GM12875 (cell line): ENCODE results near the gene TPRKB.
"Not testable (repeated sequence)": the region's sequence is repeated elsewhere in the genome, so short reads cannot be mapped to it uniquely, and the experiment has no call there.

ENCODE experiments used
- H3K4me3 ChIP-seq: one replicate; pipeline ENCODE4 v1.5.1; 2011; ENCODE audit warnings: low read depth, low read length, control low read depth
- CTCF ChIP-seq: IDR thresholded peaks from 2 replicates; pipeline ENCODE4 v1.5.1; 2011; ENCODE audit warnings: low read depth, mild to moderate bottlenecking, control low read depth, inconsistent platforms, low read length, moderate library complexity, borderline replicate concordance; ENCODE audit not compliant: insufficient read depth

The TPRKB gene

GRCh38 chr2:73736378-73736777 lies 767 bp downstream of the TPRKB start:
- TF ChIP-seq CTCF, result no peak
- peak overlapping the region; percentile 74 for H3K4me3 ChIP-seq

DNA sequence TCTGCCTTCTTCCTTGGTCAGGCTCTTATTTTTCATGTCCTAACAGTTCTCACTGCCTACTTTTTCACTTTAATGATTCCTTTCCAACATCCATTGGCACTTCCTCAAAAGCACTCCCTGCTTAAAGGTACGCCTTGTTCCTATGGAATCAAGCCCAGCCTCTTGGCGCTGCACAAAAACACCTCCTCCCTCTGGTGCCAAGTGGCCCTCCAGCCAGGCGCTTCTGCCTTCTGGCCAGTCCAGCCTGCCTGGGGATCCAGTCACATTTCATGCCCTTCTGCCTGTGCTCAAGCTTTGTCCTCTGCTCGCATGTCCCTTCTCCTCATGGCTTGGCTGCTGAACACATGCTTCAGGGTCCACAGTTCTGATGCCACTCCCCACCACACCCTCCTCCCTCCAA lies 6.3 kb downstream of the TPRKB start:
- TF ChIP-seq CTCF, result no peak
- H3K4me3 ChIP-seq, result no peak overlapping the region

DNA sequence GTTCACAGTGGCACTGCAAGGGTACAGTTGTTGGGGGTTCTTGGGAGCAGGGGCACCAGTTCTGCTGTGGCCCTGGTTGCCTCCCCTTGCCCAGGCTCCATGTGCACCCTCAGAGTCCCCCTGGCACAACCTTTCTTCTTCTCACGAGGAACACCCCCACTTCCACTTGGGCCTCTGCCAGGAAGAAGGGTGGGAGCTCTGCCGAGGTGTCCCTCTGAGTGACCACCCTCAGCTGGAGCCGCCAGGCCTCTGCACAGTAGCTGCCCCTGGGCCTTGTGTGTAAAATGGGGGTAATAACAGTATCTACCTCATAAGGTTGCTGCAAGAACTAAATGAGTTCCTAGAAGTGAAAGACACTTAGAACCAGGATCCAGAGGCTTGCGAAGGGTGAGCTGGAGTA lies 8.4 kb downstream of the TPRKB start:
- H3K4me3 ChIP-seq, result no peak overlapping the region
- no peak for TF ChIP-seq CTCF

GRCh38 chr2:73728043-73728442 lies 9.1 kb downstream of the TPRKB start:
- TF ChIP-seq CTCF, result no peak
- no peak overlapping the region for H3K4me3 ChIP-seq

DNA sequence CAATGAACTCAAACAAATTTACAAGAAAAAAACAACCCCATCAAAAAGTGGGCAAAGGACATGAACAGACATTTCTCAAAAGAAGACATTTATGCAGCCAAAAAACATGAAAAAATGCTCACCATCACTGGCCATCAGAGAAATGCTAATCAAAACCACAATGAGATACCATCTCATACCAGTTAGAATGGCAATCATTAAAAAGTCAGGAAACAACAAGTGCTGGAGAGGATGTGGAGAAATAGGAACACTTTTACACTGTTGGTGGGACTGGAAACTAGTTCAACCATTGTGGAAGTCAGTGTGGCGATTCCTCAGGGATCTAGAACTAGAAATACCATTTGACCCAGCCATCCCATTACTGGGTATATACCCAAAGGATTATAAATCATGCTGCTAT lies 10.5 kb downstream of the TPRKB start:
- not testable (repeated sequence) for H3K4me3 ChIP-seq

- no peak for TF ChIP-seq CTCF
- H3K4me3 ChIP-seq, result no peak overlapping the region
These were observed 18.1 kb downstream of the TPRKB start for GRCh38 chr2:73718851-73719621.

- TF ChIP-seq CTCF, result no peak
- H3K4me3 ChIP-seq, result no peak overlapping the region
These were observed 18.7 kb downstream of the TPRKB start for GRCh38 chr2:73718421-73718820.

DNA sequence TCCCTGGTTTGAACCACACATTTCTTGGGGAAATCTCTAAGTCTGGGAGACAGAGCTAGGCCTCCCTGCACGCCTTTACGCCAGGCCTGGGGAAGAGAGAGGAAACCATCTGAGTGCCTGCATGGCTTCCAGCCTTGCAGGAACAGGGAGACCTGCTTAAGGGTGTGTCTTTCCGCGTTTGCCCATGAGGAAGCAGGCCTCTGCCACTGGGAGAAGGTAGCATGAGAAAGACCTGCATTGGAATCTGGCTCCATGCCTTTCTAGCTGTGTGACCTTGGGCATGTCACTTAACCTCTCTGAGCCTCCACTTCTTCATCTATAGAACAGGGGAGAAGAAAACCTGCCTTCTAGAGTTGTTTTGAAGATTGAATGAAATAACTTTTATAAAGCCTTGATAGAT lies 19.4 kb downstream of the TPRKB start:
- not testable (repeated sequence) for H3K4me3 ChIP-seq
